Stomach (tissue), 9 donors: ENCODE data around the gene CD84. TPM values are rescaled to one million over a fixed set of nuclear protein-coding genes. Genes with fewer than 3 reads are reported as not detected.

ENCODE experiments used
- DNase-seq, 2 donors: peaks; one replicate each; pipeline versions ENCODE4 v3.0.0 to v3.0.0-alpha.2; 2013 to 2019
- H3K27ac ChIP-seq, 5 donors: fragments of 200-600 bp in 4 of 5; sonication (generic) in 4 of 5; one replicate each; pipeline ENCODE4 v1.5.1; 2013 to 2019; ENCODE audit warnings: mild to moderate bottlenecking in 1 of 5, moderate library complexity in 1 of 5
- H3K27me3 ChIP-seq, 3 donors: fragments of 200-600 bp; sonication (generic); one replicate each; pipeline ENCODE4 v1.5.1; 2017 to 2019; ENCODE audit warnings: mixed run types in 1 of 3
- H3K36me3 ChIP-seq, 4 donors: fragments of 200-600 bp; sonication (generic); 1 replicate in 3 of 4; 2 replicates in 1 of 4; pipeline ENCODE4 v1.5.1; 2016 to 2019
- H3K4me1 ChIP-seq, 4 donors: fragments of 200-600 bp; sonication (generic); one replicate each; pipeline ENCODE4 v1.5.1; 2016 to 2019
- H3K4me3 ChIP-seq, 4 donors: fragments of 200-600 bp; sonication (generic) in 3 of 4; one replicate each; pipeline ENCODE4 v1.5.1; 2016 to 2019; ENCODE audit warnings: mild to moderate bottlenecking in 1 of 4
- H3K9me3 ChIP-seq, 4 donors: fragments of 200-600 bp; sonication (generic); one replicate each; pipeline ENCODE4 v1.5.1; 2016 to 2019
- CTCF ChIP-seq, 7 experiments: fragments of 450-650 bp in 4 of 7; fragments of 200-600 bp in 3 of 7; sonication (generic) in 3 of 7; IDR thresholded peaks; one replicate each; pipeline ENCODE4 v1.5.1; 2016 to 2019; ENCODE audit warnings: antibody characterized with exemption in 7 of 7, control low read depth in 2 of 7, mild to moderate bottlenecking in 1 of 7
- EP300 ChIP-seq: sonication (generic); formaldehyde crosslinking; IDR thresholded peaks from one replicate; pipeline ENCODE4 v1.6.1; 2017; ENCODE audit warnings: antibody characterized with exemption
- POLR2A ChIP-seq, 4 donors: fragments of 450-650 bp; IDR thresholded peaks; one replicate each; pipeline ENCODE4 v1.6.1; 2016; ENCODE audit warnings: antibody characterized with exemption in 4 of 4, control low read depth in 2 of 4, mild to moderate bottlenecking in 1 of 4, moderate library complexity in 1 of 4
- POLR2AphosphoS5 ChIP-seq, 3 donors: sonication (generic); formaldehyde crosslinking; IDR thresholded peaks; one replicate each; pipeline ENCODE4 v1.6.1; 2016; ENCODE audit warnings: antibody characterized with exemption in 3 of 3
- WGBS, 5 donors: extraction: QIAGEN DNeasy Blood & Tissue Kit in 3 of 5; methylation state at CpG; one replicate each; pipeline versions ENCODE4 v1.1.5 to v1.1.7; 2013 to 2018; 5-methylcytosine and 5-hydroxymethylcytosine counted together
- intact Hi-C: fragments of 100-400 bp; cut with DNase I; formaldehyde crosslinking; loops from one replicate; pipeline ENCODE4 v1.15.1; 2023; ENCODE audit warnings: low total_unique reads
- polyA plus RNA-seq, 3 donors: library from polyadenylated mRNA; stranded (reverse); fragments of 200-250 nt; gene quantifications; one replicate each; pipeline ENCODE4 v1.2.3, GENCODE V29; 2013
- total RNA-seq, 5 donors: library from RNA; depleted of rRNA; stranded (reverse); fragments of >200 nt; gene quantifications; one replicate each; pipeline versions ENCODE4 v1.1.0 to v1.2.3, GENCODE V29; 2014 to 2016
- donor health status: healthy with polysubstance abuse.
- donor health status: Bipolar disorder and iron deficiency.
- donor health status: healthy.

Gene CD84
- total and polyA plus RNA-seq, 8 donors: 0.23 to 7.6 (median 1.7) TPM

GRCh38 chr1:160608057-160608456 is 28.8 kb upstream of the CD84 start:
- no peak for TF ChIP-seq EP300
- TF ChIP-seq POLR2AphosphoS5 (IDR thresholded peaks at IDR 0.05): no peak
- TF ChIP-seq POLR2A (IDR thresholded peaks at IDR 0.05): no peak
- TF ChIP-seq CTCF (IDR thresholded peaks at IDR 0.05): no peak
- Histone ChIP-seq H3K27me3 (peaks cover 0 to 8% (median 0%) of the 10 kb centered on the region in 3 donors), H3K4me3 (no peak overlapping the region), H3K4me1 (peaks cover 0 to 11% (median 0%) of the 10 kb centered on the region in 4 donors), H3K36me3 (no peaks in the 10 kb centered on the region), H3K9me3 (peaks cover 0 to 4% (median 0%) of the 10 kb centered on the region in 4 donors), H3K27ac (no peak overlapping the region)
- 69 to 77% (median 74%) methylated on average over 6 of the region's 6 CpGs for WGBS, 5 donors
- intact Hi-C loops: loop anchor here (5.0 kb wide), 1 partner anchor 181 kb away; no protein-coding TSS in a partner anchor
- DNase-seq: no peak

- 86 to 97% (median 92%) methylated on average over 1 of the region's 1 CpG for WGBS, 5 donors
- TF ChIP-seq POLR2A (IDR thresholded peaks at IDR 0.05) (no peak), POLR2AphosphoS5 (IDR thresholded peaks at IDR 0.05) (no peak), EP300 (no peak), CTCF (IDR thresholded peaks at IDR 0.05) (no peak)
- DNase-seq: no peak
- Histone ChIP-seq H3K36me3 (no peaks in the 10 kb centered on the region), H3K27me3 (peaks cover 0 to 8% (median 0%) of the 10 kb centered on the region in 3 donors), H3K27ac (no peak overlapping the region), H3K9me3 (peaks cover 0 to 4% (median 0%) of the 10 kb centered on the region in 4 donors), H3K4me1 (peaks cover 0 to 11% (median 0%) of the 10 kb centered on the region in 4 donors), H3K4me3 (no peak overlapping the region)
- intact Hi-C loops: loop anchor here (5.0 kb wide), 1 partner anchor 180 kb away; no protein-coding TSS in a partner anchor
Measured at GRCh38 chr1:160607672-160608032, 28.4 kb upstream of the CD84 start.

DNA sequence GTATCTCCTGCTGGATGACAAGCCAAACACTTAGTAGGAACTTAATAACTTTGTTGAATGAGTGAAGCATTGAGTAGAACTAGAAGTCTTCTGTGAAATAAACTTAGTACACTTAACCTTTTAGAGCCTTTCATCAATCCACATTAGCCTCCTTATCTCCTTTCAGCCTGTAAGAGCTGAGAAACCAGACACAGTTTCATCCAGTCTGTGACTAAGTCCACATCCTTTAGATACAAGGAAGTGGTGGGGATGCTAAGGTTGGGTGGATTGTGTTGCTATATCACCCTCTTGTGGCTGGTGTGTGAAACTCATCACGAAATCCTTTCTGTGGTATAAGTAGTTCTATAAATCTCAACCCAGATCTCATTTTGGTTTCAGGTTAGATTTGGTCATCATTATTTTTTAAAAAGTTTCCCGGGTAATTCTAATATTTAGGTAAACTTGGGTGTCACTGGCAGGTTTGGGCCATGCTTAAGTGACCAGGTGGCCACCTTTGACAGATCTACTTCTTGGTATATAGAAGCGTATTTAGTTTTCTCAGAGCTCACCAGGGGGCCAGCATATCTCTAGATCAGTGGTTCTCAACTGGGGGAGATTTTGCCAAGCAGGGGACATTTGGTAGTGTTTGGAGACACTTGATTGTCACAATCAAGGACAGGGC is 27.8 kb upstream of the CD84 start:
- H3K27ac ChIP-seq: no peak overlapping the region
- no peaks in the 10 kb centered on the region for H3K36me3 ChIP-seq
- H3K4me3 ChIP-seq: no peak overlapping the region
- peaks cover 0 to 11% (median 0%) of the 10 kb centered on the region in 4 donors for H3K4me1 ChIP-seq
- peaks cover 0 to 4% (median 0%) of the 10 kb centered on the region in 3 donors for H3K27me3 ChIP-seq
- H3K9me3 ChIP-seq: peaks cover 0 to 4% (median 0%) of the 10 kb centered on the region in 4 donors
- 31 to 35% (median 33%) methylated on average over 3 of the region's 3 CpGs for WGBS, 5 donors
- TF ChIP-seq POLR2A (IDR thresholded peaks at IDR 0.05) (no peak), EP300 (no peak), POLR2AphosphoS5 (IDR thresholded peaks at IDR 0.05) (peak in 1 of 3 donors; percentile 64), CTCF (IDR thresholded peaks at IDR 0.05) (peak in 5 of 7 experiments; percentile 29 to 88 (median 66))
- intact Hi-C loops: loop anchor here (5.0 kb wide), 1 partner anchor 180 kb away; no protein-coding TSS in a partner anchor
- DNase-seq: peak; percentile 60 to 88

DNA sequence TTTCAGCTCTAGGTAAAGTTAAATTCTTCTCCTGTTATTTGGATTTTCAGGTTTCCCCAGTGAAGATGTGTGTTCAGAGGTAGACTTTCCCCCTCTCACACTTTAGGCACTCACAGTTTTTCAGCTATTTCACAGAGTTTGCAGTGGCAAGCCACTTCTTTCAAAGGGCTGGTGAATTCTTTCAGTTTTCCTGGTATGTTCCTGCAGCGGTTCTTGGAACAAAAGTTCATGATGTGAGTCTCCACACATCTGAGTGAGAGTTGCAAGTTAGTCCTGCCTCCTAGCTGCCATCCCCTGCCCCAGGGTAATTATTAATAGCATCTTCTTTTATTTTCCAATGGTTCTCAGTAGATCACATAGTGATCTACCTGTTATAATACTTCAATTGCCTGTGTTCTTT is 27.3 kb upstream of the CD84 start:
- H3K4me3 ChIP-seq: no peak overlapping the region
- no peak overlapping the region for H3K27ac ChIP-seq
- intact Hi-C loops: loop anchor here (5.0 kb wide), 1 partner anchor 179 kb away; no protein-coding TSS in a partner anchor
- no peak for TF ChIP-seq POLR2A (IDR thresholded peaks at IDR 0.05)
- TF ChIP-seq CTCF (IDR thresholded peaks at IDR 0.05): no peak
- TF ChIP-seq POLR2AphosphoS5 (IDR thresholded peaks at IDR 0.05): no peak
- no peak for TF ChIP-seq EP300
- WGBS, 5 donors: 31 to 59% (median 42%) methylated on average over 1 of the region's 1 CpG
- no peak for DNase-seq
- peaks cover 0 to 11% (median 0%) of the 10 kb centered on the region in 4 donors for H3K4me1 ChIP-seq
- no peaks in the 10 kb centered on the region for H3K36me3 ChIP-seq
- H3K9me3 ChIP-seq: peaks cover 0 to 6% (median 3%) of the 10 kb centered on the region in 4 donors
- no peaks in the 10 kb centered on the region for H3K27me3 ChIP-seq
